ENCODE measurements around the gene RXYLT1. TPM values are rescaled to one million over a fixed set of nuclear protein-coding genes. Genes with fewer than 3 reads are reported as not detected.
"Not testable (repeated sequence)": the region's sequence is repeated elsewhere in the genome, so short reads cannot be mapped to it uniquely, and the experiment has no call there.

The RXYLT1 gene
- 8.9 TPM for total RNA-seq

GRCh38 chr12:63779498-63780481 is at the start of gene RXYLT1:
TSS of gene RXYLT1 (plus strand) at chr12:63779909. CDS start at chr12:63779961, 52 bp downstream.
- Histone ChIP-seq H3K27me3 (ENCODE audit: control insufficient read depth in 3 of 3, insufficient read depth in 3 of 3, low read length in 3 of 3) (no peaks in the 10 kb centered on the region), H3K4me1 (ENCODE audit: control insufficient read depth in 3 of 3, insufficient read depth in 3 of 3, low read length in 3 of 3) (peaks cover 2 to 5% (median 4%) of the 10 kb centered on the region in 3 donors), H3K27ac (ENCODE audit: low read depth, low read length) (peak within 1 kb of the TSS; percentile 83), H3K4me3 (ENCODE audit: low read length in 3 of 3) (peak within 1 kb of the TSS; percentile 78 to 90 (median 89)), H3K9me3 (ENCODE audit: control insufficient read depth in 3 of 3, low read length in 3 of 3) (no peaks in the 10 kb centered on the region), H3K36me3 (ENCODE audit: control insufficient read depth in 3 of 3, insufficient read depth in 3 of 3, low read length in 3 of 3) (peaks cover 0 to 11% (median 9%) of the 10 kb centered on the region in 3 donors), H3K9ac (ENCODE audit: low read depth in 1 of 3, low read length in 3 of 3) (peak within 1 kb of the TSS; percentile 85 to 94 (median 91))

- H3K9me3 ChIP-seq (ENCODE audit: control insufficient read depth in 3 of 3, low read length in 3 of 3); H3K4me1 ChIP-seq (ENCODE audit: control insufficient read depth in 3 of 3, insufficient read depth in 3 of 3, low read length in 3 of 3); H3K27ac ChIP-seq (ENCODE audit: low read depth, low read length); H3K36me3 ChIP-seq (ENCODE audit: control insufficient read depth in 3 of 3, insufficient read depth in 3 of 3, low read length in 3 of 3); H3K27me3 ChIP-seq (ENCODE audit: control insufficient read depth in 3 of 3, insufficient read depth in 3 of 3, low read length in 3 of 3); H3K9ac ChIP-seq (ENCODE audit: low read depth in 1 of 3, low read length in 3 of 3); H3K4me3 ChIP-seq (ENCODE audit: low read length in 3 of 3): not testable (repeated sequence)
These were observed 46.9 kb upstream of the RXYLT1 start for GRCh38 chr12:63732779-63733178.

- not testable (repeated sequence) for H3K27ac ChIP-seq (ENCODE audit: low read depth, low read length); H3K4me3 ChIP-seq (ENCODE audit: low read length in 3 of 3); H3K9ac ChIP-seq (ENCODE audit: low read depth in 1 of 3, low read length in 3 of 3); H3K9me3 ChIP-seq (ENCODE audit: control insufficient read depth in 3 of 3, low read length in 3 of 3); H3K36me3 ChIP-seq (ENCODE audit: control insufficient read depth in 3 of 3, insufficient read depth in 3 of 3, low read length in 3 of 3); H3K27me3 ChIP-seq (ENCODE audit: control insufficient read depth in 3 of 3, insufficient read depth in 3 of 3, low read length in 3 of 3); H3K4me1 ChIP-seq (ENCODE audit: control insufficient read depth in 3 of 3, insufficient read depth in 3 of 3, low read length in 3 of 3)
These were observed 46.1 kb upstream of the RXYLT1 start for GRCh38 chr12:63733585-63733984.

- not testable (repeated sequence) for H3K36me3 ChIP-seq (ENCODE audit: control insufficient read depth in 3 of 3, insufficient read depth in 3 of 3, low read length in 3 of 3); H3K9ac ChIP-seq (ENCODE audit: low read depth in 1 of 3, low read length in 3 of 3); H3K27ac ChIP-seq (ENCODE audit: low read depth, low read length); H3K9me3 ChIP-seq (ENCODE audit: control insufficient read depth in 3 of 3, low read length in 3 of 3); H3K4me3 ChIP-seq (ENCODE audit: low read length in 3 of 3); H3K27me3 ChIP-seq (ENCODE audit: control insufficient read depth in 3 of 3, insufficient read depth in 3 of 3, low read length in 3 of 3); H3K4me1 ChIP-seq (ENCODE audit: control insufficient read depth in 3 of 3, insufficient read depth in 3 of 3, low read length in 3 of 3)
These were observed 39.2 kb upstream of the RXYLT1 start for GRCh38 chr12:63740551-63740950.

- not testable (repeated sequence) for H3K36me3 ChIP-seq (ENCODE audit: control insufficient read depth in 3 of 3, insufficient read depth in 3 of 3, low read length in 3 of 3); H3K27me3 ChIP-seq (ENCODE audit: control insufficient read depth in 3 of 3, insufficient read depth in 3 of 3, low read length in 3 of 3); H3K4me3 ChIP-seq (ENCODE audit: low read length in 3 of 3); H3K9me3 ChIP-seq (ENCODE audit: control insufficient read depth in 3 of 3, low read length in 3 of 3); H3K4me1 ChIP-seq (ENCODE audit: control insufficient read depth in 3 of 3, insufficient read depth in 3 of 3, low read length in 3 of 3); H3K9ac ChIP-seq (ENCODE audit: low read depth in 1 of 3, low read length in 3 of 3); H3K27ac ChIP-seq (ENCODE audit: low read depth, low read length)
These were observed 38.3 kb upstream of the RXYLT1 start for GRCh38 chr12:63741431-63741830.

- H3K4me1 ChIP-seq (ENCODE audit: control insufficient read depth in 3 of 3, insufficient read depth in 3 of 3, low read length in 3 of 3); H3K9me3 ChIP-seq (ENCODE audit: control insufficient read depth in 3 of 3, low read length in 3 of 3); H3K36me3 ChIP-seq (ENCODE audit: control insufficient read depth in 3 of 3, insufficient read depth in 3 of 3, low read length in 3 of 3); H3K27ac ChIP-seq (ENCODE audit: low read depth, low read length); H3K27me3 ChIP-seq (ENCODE audit: control insufficient read depth in 3 of 3, insufficient read depth in 3 of 3, low read length in 3 of 3); H3K9ac ChIP-seq (ENCODE audit: low read depth in 1 of 3, low read length in 3 of 3); H3K4me3 ChIP-seq (ENCODE audit: low read length in 3 of 3): not testable (repeated sequence)
These were observed 35.6 kb upstream of the RXYLT1 start for GRCh38 chr12:63744110-63744509.

- not testable (repeated sequence) for H3K9me3 ChIP-seq (ENCODE audit: control insufficient read depth in 3 of 3, low read length in 3 of 3); H3K27me3 ChIP-seq (ENCODE audit: control insufficient read depth in 3 of 3, insufficient read depth in 3 of 3, low read length in 3 of 3); H3K27ac ChIP-seq (ENCODE audit: low read depth, low read length); H3K4me3 ChIP-seq (ENCODE audit: low read length in 3 of 3); H3K36me3 ChIP-seq (ENCODE audit: control insufficient read depth in 3 of 3, insufficient read depth in 3 of 3, low read length in 3 of 3); H3K9ac ChIP-seq (ENCODE audit: low read depth in 1 of 3, low read length in 3 of 3); H3K4me1 ChIP-seq (ENCODE audit: control insufficient read depth in 3 of 3, insufficient read depth in 3 of 3, low read length in 3 of 3)
These were observed 33.2 kb upstream of the RXYLT1 start for GRCh38 chr12:63746470-63746869.

- not testable (repeated sequence) for H3K9ac ChIP-seq (ENCODE audit: low read depth in 1 of 3, low read length in 3 of 3); H3K36me3 ChIP-seq (ENCODE audit: control insufficient read depth in 3 of 3, insufficient read depth in 3 of 3, low read length in 3 of 3); H3K4me3 ChIP-seq (ENCODE audit: low read length in 3 of 3); H3K9me3 ChIP-seq (ENCODE audit: control insufficient read depth in 3 of 3, low read length in 3 of 3); H3K27ac ChIP-seq (ENCODE audit: low read depth, low read length); H3K27me3 ChIP-seq (ENCODE audit: control insufficient read depth in 3 of 3, insufficient read depth in 3 of 3, low read length in 3 of 3); H3K4me1 ChIP-seq (ENCODE audit: control insufficient read depth in 3 of 3, insufficient read depth in 3 of 3, low read length in 3 of 3)
These were observed 32.6 kb upstream of the RXYLT1 start for GRCh38 chr12:63747136-63747535.

- H3K9me3 ChIP-seq (ENCODE audit: control insufficient read depth in 3 of 3, low read length in 3 of 3), result no peaks in the 10 kb centered on the region
- H3K4me3 ChIP-seq (ENCODE audit: low read length in 3 of 3), result no peak overlapping the region
- no peaks in the 10 kb centered on the region for H3K27me3 ChIP-seq (ENCODE audit: control insufficient read depth in 3 of 3, insufficient read depth in 3 of 3, low read length in 3 of 3)
- H3K9ac ChIP-seq (ENCODE audit: low read depth in 1 of 3, low read length in 3 of 3), result no peak overlapping the region
- H3K36me3 ChIP-seq (ENCODE audit: control insufficient read depth in 3 of 3, insufficient read depth in 3 of 3, low read length in 3 of 3), result no peaks in the 10 kb centered on the region
- no peak overlapping the region for H3K27ac ChIP-seq (ENCODE audit: low read depth, low read length)
- H3K4me1 ChIP-seq (ENCODE audit: control insufficient read depth in 3 of 3, insufficient read depth in 3 of 3, low read length in 3 of 3), result no peaks in the 10 kb centered on the region
These were observed 32.2 kb upstream of the RXYLT1 start for GRCh38 chr12:63747553-63747952.

- H3K27ac ChIP-seq (ENCODE audit: low read depth, low read length), result no peak overlapping the region
- H3K9me3 ChIP-seq (ENCODE audit: control insufficient read depth in 3 of 3, low read length in 3 of 3), result no peaks in the 10 kb centered on the region
- no peaks in the 10 kb centered on the region for H3K4me1 ChIP-seq (ENCODE audit: control insufficient read depth in 3 of 3, insufficient read depth in 3 of 3, low read length in 3 of 3)
- H3K9ac ChIP-seq (ENCODE audit: low read depth in 1 of 3, low read length in 3 of 3), result no peak overlapping the region
- no peaks in the 10 kb centered on the region for H3K36me3 ChIP-seq (ENCODE audit: control insufficient read depth in 3 of 3, insufficient read depth in 3 of 3, low read length in 3 of 3)
- no peak overlapping the region for H3K4me3 ChIP-seq (ENCODE audit: low read length in 3 of 3)
- peaks cover 0 to 2% (median 0%) of the 10 kb centered on the region in 3 donors for H3K27me3 ChIP-seq (ENCODE audit: control insufficient read depth in 3 of 3, insufficient read depth in 3 of 3, low read length in 3 of 3)
These were observed 27.4 kb upstream of the RXYLT1 start for GRCh38 chr12:63752283-63752682.

Data from skeletal muscle tissue (tissue), 4 donors.